PC-9 (cell line): ENCODE measurements around the gene HECTD1.

ENCODE experiments used
- CTCF ChIP-seq: fragments of 200-600 bp; sonication (generic); conservative IDR thresholded peaks from 2 replicates; pipeline ENCODE4 v1.6.1; 2017; ENCODE audit warnings: mixed run types, antibody characterized with exemption, mild to moderate bottlenecking, moderate library complexity
- EZH2 ChIP-seq: fragments of 200-600 bp; sonication (generic); IDR thresholded peaks from 2 replicates; pipeline ENCODE4 v1.8.0; 2017; ENCODE audit warnings: antibody characterized with exemption, low read depth

GRCh38 chr14:31228533-31228932 lies 20.9 kb upstream of the HECTD1 start:
- no peak for TF ChIP-seq CTCF
- TF ChIP-seq EZH2, result no peak
